ENCODE results near the gene GRHPR.
"Not testable (repeated sequence)": the region's sequence is repeated elsewhere in the genome, so short reads cannot be mapped to it uniquely, and the experiment has no call there.

The GRHPR gene

DNA sequence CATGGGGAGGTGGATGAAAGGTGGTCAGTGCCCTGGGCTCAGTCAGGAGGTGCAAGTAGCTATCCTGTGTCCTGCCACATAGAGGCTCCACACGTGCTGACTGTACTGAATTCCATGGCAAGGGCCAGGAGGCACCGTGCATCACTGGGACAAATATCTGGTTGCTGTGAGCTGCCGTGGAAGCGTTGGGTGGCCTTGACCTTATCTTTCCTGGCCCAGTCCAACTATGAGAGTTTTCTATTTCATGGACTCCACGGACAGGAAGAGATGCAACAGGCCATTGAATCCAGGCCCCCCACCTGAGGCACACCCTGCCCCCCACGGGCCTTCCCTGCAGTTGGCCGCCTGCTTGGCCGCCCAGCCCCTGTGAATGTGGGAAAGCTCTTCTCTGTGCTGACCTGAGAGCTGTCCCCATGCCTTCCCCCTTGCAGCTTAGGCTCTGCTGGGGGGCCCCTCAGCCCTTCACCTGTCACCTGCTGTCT lies 1.7 kb downstream of the GRHPR start:
- DNase-seq, result no peak

- no peak for DNase-seq
Measured at GRCh38 chr9:37424686-37425297, 2.3 kb downstream of the GRHPR start.

- no peak for DNase-seq
Measured at GRCh38 chr9:37425298-37425752, 2.8 kb downstream of the GRHPR start.

DNA sequence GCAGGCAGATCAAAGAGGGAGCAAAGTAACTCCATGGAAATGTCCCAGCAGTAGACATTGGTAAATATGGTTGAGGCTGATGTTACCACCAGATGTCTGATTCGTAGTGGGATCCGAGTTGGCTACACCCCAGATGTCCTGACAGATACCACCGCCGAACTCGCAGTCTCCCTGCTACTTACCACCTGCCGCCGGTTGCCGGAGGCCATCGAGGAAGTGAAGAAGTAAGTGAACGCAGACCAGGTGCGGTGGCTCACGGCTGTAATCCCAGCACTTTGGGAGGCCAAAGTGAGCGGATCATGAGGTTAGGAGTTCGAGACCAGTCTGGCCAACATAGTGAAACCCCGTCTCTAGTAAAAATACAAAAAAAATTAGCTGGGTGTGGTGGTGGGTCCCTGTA lies 3.9 kb downstream of the GRHPR start:
- DNase-seq, result not testable (repeated sequence)

- no peak for DNase-seq
Measured at GRCh38 chr9:37426846-37427245, 4.3 kb downstream of the GRHPR start.

DNA sequence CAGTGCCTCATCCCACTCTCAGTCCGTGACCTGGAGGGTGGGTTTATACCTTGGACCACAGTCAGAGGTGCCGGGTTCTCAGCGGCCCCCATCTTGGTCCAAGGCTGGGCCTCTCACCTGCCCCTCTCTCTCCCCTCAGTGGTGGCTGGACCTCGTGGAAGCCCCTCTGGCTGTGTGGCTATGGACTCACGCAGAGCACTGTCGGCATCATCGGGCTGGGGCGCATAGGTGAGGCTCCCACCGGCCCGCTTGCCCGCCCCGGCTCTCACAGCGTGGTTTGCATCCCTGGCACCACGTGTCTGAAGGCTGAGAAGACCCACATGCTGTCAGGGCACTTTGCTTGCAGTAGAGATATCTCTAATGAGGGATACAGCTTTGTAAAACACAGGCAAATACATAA lies 5.8 kb downstream of the GRHPR start:
- DNase-seq, result no peak

DNA sequence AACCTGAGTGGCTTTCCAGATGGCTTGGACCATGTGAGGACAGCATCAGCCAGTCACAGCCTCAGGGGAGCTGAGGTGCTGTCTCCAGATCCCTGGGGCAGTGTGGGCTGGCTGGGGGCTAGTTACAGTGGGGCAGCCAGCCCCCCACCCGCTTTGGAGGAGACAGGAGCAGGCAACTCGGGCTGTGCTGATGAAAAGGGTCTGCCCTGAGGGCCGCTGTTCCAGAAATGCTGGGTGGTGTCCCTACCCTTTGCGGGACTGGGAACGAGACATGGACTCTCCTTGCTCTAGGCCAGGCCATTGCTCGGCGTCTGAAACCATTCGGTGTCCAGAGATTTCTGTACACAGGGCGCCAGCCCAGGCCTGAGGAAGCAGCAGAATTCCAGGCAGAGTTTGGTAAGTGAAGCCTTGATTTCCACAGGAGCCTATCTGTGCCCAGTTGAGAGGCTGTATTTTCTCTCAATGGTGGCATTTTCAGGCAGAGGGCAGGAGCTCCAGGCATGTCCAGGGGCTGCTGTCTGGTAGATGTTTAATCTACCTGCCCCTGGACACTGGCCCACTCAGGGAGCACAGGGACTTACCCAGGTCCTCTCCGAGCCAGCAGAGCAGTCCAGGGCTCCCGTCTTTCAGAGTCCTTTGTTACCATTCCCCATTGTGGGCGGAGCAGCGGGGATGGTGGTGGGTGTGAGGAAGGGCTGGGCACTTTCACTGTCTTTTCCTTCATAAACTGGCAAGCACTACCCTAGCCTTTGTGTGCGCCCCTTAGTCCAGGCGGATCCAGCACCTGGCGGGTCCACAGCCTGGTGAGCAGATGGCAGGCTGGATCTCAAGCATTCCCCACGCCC lies 7.2 kb downstream of the GRHPR start:
- DNase-seq, result no peak

DNA sequence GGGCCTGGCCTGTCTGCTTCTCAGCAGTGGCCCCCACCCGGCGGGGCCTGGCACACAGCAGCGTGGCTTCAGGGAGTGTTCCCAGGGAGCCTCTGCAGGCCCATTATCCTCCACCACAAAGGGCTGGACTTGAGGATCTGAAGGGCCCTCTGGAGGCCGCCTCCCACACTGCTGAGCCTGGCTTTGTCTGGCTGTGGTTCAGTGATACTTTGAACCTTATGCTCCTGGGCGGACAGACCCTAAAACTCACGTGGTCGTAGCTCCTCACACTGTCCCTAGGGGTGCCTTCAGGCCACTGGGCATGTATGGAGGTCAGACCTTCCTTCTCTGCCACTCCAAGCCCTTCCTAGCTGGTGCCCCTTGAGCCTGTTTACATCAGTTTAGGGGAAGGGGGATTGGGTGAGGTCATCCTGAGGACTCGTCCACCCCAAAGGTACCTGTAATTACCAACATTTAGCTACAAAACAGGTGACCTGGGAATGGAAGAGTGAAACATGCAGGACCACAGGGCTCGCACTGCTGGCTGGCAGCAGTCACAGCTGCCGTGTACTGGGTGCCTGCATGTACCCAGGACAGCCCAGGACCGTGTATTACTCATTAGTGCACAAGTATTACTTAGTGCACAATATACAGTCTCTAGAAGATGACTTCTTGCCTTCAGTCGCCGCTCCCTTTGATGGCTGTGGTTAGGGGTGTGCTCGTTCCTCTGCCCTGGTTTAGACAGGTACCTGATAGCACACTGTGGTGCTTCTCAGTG lies 8.5 kb downstream of the GRHPR start:
- DNase-seq, result no peak

GRCh38 chr9:37432020-37432419 lies 9.5 kb downstream of the GRHPR start:
- DNase-seq, result no peak

- DNase-seq, result no peak
Measured at GRCh38 chr9:37433867-37434371, 11.4 kb downstream of the GRHPR start.

DNA sequence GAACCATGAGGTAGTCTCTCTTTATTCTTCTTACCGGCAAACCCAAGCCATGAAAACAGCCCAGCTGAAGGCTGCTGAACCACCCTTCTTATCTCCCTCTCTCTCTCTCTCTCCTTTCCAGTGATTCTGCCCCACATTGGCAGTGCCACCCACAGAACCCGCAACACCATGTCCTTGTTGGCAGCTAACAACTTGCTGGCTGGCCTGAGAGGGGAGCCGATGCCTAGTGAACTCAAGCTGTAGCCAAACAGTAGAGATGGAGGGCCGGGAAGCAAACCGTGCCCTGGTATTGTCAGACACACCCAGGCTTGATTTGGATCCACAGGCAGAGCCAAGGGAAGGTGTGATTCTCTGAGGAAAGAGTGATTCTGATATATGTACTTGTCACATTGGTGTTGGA lies 14.0 kb downstream of the GRHPR start:
- no peak for DNase-seq

DNA sequence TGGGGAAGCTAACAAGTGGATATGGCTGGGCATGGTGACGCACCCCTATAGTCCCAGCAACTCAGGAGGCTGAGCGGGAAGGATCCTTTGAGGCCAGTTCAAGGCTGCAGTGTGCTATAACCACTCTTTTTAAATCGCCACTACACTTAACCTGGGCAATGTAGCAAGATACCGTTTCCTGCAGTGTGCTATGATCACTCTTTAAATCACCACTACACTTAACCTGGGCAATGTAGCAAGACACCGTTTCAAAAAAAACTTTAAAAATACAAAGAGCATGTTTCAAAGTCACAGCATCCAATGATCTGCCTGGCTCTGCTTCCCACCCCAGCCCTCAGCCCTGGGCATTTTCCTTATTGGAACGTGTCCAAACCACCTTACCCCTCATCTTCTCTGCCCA lies 14.5 kb downstream of the GRHPR start:
- no peak for DNase-seq

DNA sequence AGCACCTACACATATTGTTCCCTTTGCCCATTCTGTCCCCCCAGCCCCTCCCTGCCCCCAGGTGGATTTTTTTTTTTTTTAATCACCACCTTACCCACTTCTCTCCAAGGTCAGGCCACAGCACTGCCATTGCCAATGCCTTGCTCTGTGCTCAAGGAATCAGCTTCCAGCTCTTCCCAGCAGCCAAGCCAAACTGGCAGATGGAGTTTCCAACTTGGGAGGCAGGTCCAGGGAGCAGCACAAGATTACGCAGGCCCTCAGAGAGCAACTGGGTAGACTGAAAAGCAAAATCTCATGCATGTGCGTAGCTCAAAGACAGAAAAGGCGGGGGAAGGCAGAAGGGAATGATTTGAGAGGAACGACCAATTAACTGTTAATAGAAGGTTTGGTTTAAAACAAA lies 15.1 kb downstream of the GRHPR start:
- DNase-seq, result no peak

DNA sequence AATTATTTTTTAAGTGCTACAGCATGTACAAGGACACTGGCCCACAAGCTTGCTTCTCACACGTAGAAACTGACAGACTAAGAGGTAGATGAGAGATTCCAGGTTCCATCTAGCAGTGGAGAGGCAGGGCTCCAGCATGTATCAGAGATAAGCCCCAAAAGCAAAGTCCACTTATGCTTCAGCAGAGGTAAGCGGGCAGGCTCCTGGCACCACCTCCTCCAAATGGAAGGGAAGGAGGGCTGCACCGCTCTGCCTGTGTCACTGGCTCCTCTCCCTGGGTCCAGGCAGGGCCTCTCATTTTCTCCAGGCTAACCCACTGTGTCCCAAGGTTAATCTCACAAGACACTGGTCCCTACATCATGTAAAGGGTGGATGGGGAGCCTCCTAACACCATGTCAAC lies 15.9 kb downstream of the GRHPR start:
- no peak for DNase-seq

GRCh38 chr9:37441776-37442370 lies 19.4 kb downstream of the GRHPR start:
- no peak for DNase-seq

DNA sequence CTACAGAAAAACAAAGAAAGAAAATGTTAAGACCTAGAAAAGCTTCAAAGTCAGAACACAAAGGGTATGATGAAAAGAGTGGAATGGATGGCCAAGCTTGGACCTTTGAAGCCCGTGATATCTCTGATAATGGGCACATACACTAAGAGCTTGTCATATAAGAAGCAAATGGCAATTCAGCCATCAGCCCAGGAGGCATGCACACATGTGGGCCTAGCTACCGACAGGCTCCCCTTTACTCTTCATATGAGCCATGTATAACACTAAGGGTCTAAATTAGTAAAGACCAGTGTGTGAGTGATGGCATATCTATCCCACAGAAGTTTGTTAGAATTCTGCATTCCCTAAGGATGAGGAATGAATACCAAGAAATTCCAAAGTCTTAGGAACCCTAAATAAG lies 20.1 kb downstream of the GRHPR start:
- no peak for DNase-seq

GRCh38 chr9:37443566-37443965 lies 21.1 kb downstream of the GRHPR start:
- DNase-seq, result no peak

DNA sequence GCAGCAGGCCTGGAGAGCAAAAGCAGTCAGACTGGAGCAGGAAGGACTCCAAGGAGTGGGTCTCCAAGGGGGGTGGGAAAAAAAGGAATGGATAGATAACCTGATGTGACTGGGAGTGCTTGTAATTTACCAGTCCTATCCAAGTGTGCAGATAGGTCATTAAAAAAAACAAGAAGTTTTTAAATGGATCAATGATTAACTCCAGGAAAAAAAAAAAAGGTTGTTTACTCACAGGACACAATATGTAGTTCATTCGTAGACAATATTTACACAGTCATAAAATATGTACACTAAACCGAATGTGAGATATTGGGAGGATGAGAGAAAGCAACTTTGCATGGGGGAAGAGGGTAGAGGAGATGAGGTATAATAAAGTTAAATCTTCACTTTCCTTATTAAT lies 22.4 kb downstream of the GRHPR start:
- no peak for DNase-seq

GRCh38 chr9:37445832-37446231 lies 23.3 kb downstream of the GRHPR start:
- no peak for DNase-seq

GRCh38 chr9:37446401-37446800 lies 23.9 kb downstream of the GRHPR start:
- DNase-seq, result no peak

DNA sequence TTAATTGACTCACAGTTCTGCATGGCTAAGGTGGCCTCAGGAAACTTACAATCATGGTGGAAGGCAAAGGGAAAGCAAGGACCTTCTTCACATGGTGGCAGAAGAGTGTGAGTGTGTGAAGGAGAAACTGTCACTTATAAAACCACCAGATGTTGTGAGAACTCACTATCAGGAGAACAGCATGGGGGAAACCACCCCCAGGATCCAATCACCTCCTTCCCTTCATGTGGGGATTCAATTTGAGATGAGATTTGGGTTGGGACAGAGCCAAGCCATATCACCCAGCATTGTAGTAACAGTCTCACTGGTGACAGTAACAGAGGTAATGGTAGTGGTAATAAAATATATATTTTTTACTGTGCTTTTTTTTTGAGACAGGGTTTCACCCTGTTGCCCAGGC lies 24.6 kb downstream of the GRHPR start:
- DNase-seq, result no peak

- no peak for DNase-seq
Measured at GRCh38 chr9:37449862-37450632, 27.6 kb downstream of the GRHPR start.
